Bronchial epithelial cell (primary cell): ENCODE measurements around the gene USP14. TPM values are rescaled to one million over a fixed set of nuclear protein-coding genes. Genes with fewer than 3 reads are reported as not detected.

ENCODE experiments used
- DNase-seq: peaks from one replicate; pipeline ENCODE4 v3.0.0-alpha.2; 2010; ENCODE audit warnings: low read depth
- FAIRE-seq: peaks from 2 replicates; lab custom pipeline; 2011; peaks lifted over from hg19 to GRCh38; lab: Jason Lieb, UNC
- H3K27me3 ChIP-seq: 2 replicates; pipeline ENCODE4 v1.5.1; 2011; ENCODE audit warnings: low read length; ENCODE audit not compliant: control insufficient read depth, insufficient read depth
- H3K36me3 ChIP-seq: 2 replicates; pipeline ENCODE4 v1.5.1; 2011; ENCODE audit warnings: low read length; ENCODE audit not compliant: control insufficient read depth, insufficient read depth
- H3K4me3 ChIP-seq: 2 replicates; pipeline ENCODE4 v1.5.1; 2011; ENCODE audit warnings: mild to moderate bottlenecking, low read depth, low read length, control low read depth
- total RNA-seq: library from RNA; depleted of rRNA; stranded (reverse); fragments of >200 nt; gene quantifications from 2 replicates; pipeline ENCODE4 v1.2.1, GENCODE V29; 2014
- TF ChIP-seq, protein P1 (sequence below): IDR thresholded peaks from 2 replicates; pipeline ENCODE4 v1.5.1; 2011; ENCODE audit warnings: mild to moderate bottlenecking, moderate library complexity, low read length, control low read depth, inconsistent platforms; ENCODE audit not compliant: insufficient read depth, severe bottlenecking

Gene USP14
- total RNA-seq, 1 donor from 2014 or later = 20.8 TPM

DNA sequence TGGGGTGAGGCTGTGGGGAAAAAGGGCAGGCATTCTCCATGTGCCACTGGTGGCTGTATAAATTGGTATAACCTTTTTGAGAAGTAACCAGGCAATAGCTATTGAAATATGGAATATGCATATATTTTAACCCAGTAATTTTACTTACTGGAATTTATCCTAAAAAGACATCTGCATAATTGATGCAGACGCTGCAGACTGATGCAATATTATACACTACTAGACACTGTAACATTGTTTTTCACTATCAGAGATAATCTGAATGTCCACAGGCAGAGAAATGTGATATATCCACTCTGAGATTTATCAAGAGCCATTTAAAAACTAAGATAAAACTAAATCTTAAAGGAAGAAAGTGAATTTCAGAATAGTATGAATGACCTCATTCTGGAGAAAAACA lies 94.8 kb downstream of the USP14 start:
- H3K27me3 ChIP-seq = no peaks in the 10 kb centered on the region
- FAIRE-seq (no peak), DNase-seq (no peak)
- TF ChIP-seq, protein P1, sequence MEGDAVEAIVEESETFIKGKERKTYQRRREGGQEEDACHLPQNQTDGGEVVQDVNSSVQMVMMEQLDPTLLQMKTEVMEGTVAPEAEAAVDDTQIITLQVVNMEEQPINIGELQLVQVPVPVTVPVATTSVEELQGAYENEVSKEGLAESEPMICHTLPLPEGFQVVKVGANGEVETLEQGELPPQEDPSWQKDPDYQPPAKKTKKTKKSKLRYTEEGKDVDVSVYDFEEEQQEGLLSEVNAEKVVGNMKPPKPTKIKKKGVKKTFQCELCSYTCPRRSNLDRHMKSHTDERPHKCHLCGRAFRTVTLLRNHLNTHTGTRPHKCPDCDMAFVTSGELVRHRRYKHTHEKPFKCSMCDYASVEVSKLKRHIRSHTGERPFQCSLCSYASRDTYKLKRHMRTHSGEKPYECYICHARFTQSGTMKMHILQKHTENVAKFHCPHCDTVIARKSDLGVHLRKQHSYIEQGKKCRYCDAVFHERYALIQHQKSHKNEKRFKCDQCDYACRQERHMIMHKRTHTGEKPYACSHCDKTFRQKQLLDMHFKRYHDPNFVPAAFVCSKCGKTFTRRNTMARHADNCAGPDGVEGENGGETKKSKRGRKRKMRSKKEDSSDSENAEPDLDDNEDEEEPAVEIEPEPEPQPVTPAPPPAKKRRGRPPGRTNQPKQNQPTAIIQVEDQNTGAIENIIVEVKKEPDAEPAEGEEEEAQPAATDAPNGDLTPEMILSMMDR = no peak
- peaks cover 13% of the 10 kb centered on the region for H3K36me3 ChIP-seq
- no peak overlapping the region for H3K4me3 ChIP-seq

DNA sequence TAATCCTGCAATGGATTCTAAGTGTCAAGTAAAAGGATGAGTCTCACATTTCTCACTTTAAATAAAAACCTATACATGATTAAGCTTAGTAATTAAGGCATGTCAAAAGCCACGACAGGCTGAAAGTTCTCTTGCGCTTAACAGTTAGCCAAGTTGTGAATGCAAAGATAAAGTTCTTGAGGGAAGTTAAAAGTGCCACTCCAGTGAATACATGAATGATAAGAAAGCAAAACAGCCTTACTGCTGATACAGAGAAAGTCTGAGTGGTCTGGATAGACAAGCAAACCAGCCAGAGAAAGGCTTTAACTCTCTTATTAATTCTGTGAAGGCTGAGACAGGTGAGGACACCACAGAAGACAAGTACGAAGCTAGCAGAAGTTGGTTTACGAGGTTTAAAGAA lies 96.8 kb downstream of the USP14 start:
- H3K27me3 ChIP-seq = no peaks in the 10 kb centered on the region
- FAIRE-seq (no peak), DNase-seq (no peak)
- peaks cover 12% of the 10 kb centered on the region for H3K36me3 ChIP-seq
- TF ChIP-seq, protein P1 = no peak
- H3K4me3 ChIP-seq = no peak overlapping the region

DNA sequence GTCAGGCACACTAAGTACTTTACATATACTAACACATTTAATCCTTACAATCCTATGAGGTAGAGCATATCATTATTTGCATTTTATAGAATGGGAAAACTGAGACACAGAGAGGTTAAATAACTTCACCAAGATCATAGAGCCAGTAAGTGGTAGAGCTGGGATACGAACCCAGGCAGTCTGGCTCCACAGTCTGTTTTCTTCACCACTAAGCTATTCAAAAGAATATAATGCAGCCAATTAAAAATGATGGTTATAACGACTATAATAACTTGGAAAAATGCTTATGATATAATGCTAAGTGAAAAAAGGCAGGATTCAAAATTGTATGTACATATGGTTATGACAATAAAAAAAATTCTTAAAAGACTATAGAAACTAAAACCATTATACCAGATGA lies 102.2 kb downstream of the USP14 start:
- DNase-seq (no peak), FAIRE-seq (no peak)
- H3K36me3 ChIP-seq = peaks cover 4% of the 10 kb centered on the region
- TF ChIP-seq, protein P1 = no peak
- no peaks in the 10 kb centered on the region for H3K27me3 ChIP-seq
- H3K4me3 ChIP-seq = no peak overlapping the region

DNA sequence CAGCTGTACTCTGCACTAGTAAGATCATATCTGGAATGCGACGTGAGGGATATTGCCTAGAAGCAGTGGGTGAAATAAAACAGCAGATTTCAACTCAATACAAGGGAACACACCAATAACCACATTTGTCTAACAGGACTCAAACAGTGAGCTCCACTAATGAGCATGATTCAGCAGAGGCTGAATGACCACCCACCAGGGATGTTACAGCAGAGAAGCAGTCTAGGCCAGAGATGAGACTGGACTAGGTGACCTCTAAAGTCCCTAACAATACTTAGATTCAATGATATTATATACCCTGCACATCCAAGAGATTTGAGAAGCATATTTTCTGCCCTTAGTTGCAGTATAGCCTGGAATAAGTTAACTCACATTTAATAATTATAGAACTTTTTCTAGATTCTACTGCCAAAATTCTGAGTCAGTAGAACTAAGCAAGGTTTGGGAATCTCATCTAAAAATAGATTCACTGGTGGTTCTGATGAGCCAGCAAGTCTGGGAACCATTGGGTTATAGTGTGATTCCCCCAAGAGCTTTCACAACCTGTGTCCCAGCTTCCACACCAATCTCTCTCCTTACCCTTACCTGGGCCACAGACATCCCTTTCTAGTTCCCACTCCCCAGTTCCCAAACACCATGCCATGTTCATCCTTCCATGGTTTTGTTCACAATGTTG lies 103.2 kb downstream of the USP14 start:
- H3K4me3 ChIP-seq = no peak overlapping the region
- H3K36me3 ChIP-seq = peaks cover 4% of the 10 kb centered on the region
- DNase-seq (no peak), FAIRE-seq (no peak)
- H3K27me3 ChIP-seq = no peaks in the 10 kb centered on the region
- TF ChIP-seq, protein P1 = no peak

Other genes starting within 250 kb of the USP14 start
- not detected in 2 replicates for gene TUBB8B, start 108.9 kb upstream of the USP14 start, total RNA-seq
- 32.1 and 35.7 TPM in 2 replicates for gene THOC1, start 109.5 kb downstream of the USP14 start, total RNA-seq